ENCODE data around the gene AP2B1.

AP2B1 gene

DNA sequence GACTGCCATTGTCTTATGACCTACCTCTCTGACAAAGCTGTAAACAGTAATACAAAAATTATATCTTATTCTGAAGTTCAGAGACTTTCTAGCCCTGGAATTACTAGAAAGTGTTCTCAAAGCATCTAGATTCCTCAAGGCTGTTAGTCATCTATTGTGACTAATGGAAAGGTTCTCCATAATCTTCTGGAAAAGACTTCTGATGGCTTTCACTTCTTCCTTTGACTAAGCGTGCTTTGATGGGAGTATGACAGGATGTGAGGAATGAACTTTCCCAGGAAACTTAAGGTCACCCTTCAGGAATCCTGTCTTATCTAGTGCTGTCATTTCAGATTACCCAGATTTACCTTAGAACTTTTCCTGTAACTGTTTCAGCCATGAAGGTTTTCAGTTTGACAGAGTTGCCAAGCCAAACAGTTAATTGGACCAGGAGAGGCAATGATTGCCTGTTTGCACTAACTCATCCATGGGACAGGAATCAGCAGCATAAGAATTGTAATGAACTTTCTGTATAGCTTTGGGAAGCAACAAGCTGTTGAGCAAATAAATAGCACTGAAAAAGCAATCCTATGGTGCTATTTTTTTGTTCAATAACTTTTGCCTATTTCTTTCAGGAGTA is 43.5 kb downstream of the AP2B1 start:
- DNase-seq (ENCODE audit: low read depth) = no peak

DNA sequence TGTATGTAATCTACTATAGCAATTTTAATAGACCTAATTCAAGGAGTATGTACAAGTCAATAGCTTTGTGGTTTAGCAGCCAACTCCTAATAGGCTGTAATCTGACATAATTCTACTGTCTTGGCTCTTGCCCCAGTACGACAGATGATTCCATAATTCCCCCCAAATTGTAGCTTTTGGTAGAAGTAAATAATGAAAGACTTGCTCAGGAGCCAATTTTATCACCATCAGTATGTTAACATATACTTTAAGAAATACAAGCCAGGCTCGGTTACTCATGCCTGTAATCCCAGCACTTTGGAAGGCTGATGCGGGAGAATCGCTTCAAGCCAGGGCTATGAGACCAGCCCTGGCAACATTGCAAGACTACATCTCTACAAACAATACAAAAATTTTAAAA is 53.9 kb downstream of the AP2B1 start:
- no peak for DNase-seq (ENCODE audit: low read depth)

DNA sequence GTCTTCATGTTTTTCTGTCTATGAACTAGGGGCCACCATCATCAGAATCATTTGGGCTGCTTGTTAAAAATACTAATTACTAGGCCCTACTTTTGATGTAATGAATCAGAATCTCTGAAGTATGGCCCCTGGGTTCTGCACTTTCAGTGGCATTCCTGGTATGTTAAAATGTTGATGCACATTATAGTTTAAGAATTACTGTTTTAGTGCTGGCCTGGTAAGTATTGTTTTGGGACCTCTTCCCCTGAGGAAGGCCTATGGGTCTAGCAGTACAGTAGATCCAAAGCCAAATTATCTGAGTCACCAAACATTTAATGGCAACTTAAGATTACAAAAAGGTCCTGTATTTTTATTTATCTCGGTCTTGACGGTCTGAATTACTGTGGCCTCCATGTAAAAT is 58.8 kb downstream of the AP2B1 start:
- DNase-seq (ENCODE audit: low read depth) = no peak

DNA sequence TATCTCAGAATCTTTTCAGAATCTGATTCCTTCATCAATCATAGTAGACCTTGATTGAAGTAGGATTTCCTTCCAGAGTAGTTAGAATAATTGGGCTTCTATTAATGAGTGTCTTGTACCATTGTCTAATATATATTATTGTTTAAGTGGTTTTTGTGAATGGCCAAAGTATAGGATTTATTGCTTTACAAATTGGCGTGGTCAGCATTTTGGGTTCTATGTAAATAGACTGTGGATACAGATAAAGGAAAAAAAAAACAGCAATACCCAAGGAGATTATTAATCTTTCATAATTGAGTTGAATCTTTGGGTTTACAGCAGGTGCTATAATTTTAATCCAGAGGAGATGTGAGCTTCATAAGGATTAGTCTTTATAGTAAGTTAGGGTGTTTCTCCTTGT is 64.3 kb downstream of the AP2B1 start:
- DNase-seq (ENCODE audit: low read depth) = no peak

DNA sequence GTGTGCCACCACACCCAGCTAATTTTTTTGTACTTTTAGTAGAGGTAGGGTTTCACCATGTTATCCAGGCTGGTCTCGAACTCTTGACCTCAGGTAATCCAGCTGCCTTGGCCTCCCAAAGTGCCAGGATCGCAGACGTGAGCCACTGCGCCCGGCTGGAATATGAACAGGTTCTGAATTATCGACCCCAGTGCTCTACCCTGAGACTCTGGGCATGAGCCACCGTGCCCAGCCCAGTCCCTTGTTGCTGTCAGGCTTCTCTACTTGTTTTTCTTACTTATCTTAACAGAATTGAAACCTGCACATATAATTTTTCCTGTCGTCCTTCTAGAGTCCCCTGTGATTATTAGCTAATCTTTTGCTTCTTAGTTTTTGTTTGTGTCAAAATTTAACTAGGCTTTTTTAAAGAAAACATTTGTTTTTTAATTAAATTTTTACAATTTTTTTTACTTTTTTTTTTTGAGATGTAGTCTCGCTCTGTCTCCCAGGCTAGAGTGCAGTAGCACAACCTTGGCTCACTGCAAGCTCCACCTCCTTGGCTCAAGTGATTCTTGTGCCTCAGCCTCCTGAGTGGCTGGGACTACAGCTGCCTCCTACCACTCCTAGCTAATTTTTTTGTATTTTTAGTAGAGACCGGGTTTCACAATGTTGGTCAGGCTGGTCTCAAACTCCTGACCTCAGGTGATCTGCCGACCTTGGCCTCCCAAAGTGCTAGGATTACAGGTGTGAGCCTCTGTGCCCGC is 66.7 kb downstream of the AP2B1 start:
- no peak for DNase-seq (ENCODE audit: low read depth)

DNA sequence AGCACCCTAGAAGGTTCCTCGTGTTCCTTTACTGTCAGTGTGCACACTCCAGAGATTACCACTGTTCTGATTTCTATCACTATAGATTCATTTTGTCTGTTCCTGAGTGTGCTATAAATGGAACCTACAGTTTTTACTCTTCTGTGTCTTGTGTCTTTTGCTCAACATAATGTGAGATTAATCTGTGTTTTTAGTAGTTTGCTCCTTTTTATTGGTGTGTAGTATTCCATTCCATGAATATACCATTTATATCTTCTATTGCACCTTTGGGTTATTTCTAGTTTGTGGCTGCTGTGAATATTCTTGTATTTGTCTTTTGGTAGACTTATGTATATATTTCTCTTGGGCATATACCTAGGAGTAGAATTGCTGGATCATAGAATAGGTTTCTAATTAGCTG is 68.2 kb downstream of the AP2B1 start:
- DNase-seq (ENCODE audit: low read depth) = no peak

DNA sequence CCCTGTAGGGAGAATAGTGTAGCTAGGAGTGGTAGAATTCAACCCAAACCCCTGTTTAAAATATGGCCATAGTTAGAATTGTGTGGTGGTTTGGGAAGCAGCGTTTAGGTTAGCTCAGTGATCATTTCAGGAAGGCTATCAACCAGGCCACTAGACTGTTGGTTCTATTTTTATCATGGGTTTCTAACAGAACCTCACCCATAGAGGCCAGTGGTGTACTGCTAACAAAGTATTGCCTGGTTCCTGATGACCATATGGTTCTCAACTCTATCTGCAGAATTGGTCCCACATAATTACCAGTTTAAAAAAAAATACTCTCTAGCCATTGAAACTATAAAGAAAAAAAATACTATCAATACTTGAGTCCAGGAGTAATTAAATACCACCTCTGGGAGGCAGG is 73.8 kb downstream of the AP2B1 start:
- DNase-seq (ENCODE audit: low read depth) = no peak

DNA sequence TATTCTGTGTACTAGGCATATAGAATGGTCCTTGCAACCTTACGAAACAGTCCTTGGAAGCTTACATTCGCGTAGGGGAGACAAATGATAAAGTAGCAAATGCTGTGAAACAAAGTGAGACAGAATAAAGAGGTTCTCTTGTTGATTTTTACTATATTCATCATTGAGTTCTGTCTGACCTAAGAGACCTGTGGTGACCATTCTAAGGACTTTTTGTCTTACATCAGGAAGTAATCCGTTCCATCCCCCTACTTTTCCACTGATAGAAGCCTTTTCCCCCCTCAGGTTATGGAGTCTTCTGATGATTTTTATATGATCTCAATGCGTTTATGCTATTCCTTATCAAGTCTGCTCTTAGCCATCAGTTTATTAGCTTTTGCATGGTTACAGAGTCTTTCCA is 77.6 kb downstream of the AP2B1 start:
- no peak for DNase-seq (ENCODE audit: low read depth)

DNA sequence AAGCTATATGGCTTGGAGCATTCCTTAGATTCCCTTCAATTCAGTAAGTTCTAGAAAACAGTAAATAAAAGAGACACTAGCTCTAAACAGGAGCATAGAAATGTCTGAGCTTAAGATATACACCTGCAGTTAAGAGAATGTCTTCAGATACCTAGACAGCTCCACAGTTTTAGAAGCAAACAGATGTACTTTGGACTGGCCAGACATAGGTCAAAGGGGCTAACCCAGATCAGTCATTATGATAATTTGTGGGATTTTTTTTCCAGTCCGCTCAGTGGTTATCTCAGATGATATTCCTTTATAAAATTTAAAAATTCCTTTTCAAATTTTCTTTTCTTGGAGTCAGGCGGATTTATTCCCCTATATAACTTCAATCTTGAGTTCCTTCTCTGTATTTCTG is 78.5 kb downstream of the AP2B1 start:
- DNase-seq (ENCODE audit: low read depth) = no peak

DNA sequence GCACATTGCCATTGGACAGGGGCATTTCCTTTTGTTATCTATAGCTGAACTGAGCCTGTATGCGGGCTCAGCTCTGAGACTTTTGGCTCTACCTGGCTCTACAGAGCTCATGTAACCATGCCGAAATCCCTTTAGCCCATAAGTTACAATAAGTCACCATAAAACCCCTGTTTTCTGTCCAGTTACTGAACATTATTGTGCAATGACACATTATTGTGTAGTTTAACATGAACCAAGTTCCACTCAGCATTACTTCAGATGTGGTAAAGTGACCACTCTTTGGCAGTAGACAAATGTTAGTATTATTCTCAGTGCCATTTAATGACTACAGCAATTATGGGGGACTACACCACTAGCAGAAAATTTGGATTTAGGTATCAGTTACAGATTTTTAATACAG is 78.9 kb downstream of the AP2B1 start:
- DNase-seq (ENCODE audit: low read depth) = no peak

DNA sequence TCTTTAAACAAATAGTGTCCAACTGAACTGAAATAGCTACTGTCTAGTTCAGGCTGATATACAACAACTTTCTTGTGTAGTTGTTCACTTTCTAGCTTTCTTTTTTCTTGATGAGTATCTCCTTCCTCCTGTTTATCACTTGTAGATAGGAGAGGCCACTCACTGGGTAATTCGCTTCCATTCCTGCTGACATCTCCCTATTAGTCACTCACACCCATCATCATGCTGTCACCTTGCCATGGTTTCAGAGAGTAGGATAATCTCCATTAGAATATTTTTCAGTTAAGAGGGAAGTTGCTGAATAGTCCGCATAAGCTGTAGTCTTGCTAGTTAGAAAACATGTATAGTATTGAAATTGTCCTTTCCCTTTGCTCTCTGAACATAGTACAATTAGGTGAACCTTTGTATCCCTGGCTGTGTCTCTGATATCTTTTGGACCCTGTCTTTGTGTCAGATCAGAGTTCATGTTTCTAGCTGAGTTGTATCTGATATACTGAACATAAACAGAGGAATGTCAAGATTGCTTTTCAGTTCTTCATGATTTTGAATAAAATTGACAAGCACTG is 79.9 kb downstream of the AP2B1 start:
- DNase-seq (ENCODE audit: low read depth) = no peak

DNA sequence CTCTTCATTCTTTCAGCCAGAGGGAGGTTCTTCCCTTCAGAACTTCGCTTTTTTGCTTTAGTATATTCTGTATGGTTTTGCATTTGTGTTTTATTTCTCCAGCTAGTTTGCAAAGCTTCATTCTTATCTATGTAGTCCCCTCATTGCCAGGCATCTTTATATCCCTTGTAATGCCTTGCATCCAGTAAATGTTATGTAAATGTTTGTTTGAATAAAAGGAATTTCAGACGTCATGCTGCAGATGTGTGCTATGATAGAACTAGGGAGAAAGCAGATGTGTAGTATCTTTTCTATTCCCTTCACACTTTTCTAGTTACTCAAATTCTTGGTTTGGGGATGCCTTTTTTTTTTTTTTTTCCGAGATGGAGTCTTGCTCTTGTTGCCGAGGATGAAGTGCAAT is 81.7 kb downstream of the AP2B1 start:
- DNase-seq (ENCODE audit: low read depth) = no peak

DNA sequence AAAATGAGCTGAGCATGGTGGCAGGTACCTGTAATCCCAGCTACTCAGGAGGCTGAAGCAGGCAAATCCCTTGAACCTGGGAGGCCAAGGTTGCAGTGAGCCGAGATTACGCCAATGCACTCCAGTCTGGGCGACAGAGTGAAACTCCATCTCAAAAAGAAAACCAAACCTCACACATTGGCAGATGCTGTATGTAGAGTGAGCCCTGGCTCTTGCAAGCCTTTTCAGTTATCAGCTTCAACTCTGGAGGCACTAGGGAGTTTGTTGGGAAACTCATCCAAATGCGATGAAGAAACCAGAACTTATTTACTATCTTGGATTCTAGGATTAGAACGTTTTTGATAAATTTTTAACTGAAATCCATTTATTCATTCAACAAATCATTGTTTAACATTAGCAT is 87.4 kb downstream of the AP2B1 start:
- DNase-seq (ENCODE audit: low read depth) = no peak

DNA sequence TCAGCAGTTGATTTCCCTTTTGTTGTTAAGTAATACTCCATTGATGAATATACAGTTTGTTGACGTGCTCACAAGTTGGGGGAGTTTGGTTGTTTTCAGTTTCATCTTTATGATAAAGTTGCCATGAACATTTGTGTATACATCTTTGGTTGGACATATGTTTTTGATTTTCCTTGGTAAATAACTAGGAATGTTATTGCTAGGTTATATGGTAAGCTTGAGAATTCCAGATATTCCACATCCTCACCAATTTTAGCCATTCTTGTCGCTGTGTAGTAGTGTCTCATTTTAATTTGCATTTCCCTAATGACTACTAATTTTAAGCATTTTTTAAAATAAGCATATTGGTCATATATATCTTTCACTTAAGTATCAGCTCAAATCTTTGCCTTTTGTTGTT is 89.3 kb downstream of the AP2B1 start:
- DNase-seq (ENCODE audit: low read depth) = no peak

DNA sequence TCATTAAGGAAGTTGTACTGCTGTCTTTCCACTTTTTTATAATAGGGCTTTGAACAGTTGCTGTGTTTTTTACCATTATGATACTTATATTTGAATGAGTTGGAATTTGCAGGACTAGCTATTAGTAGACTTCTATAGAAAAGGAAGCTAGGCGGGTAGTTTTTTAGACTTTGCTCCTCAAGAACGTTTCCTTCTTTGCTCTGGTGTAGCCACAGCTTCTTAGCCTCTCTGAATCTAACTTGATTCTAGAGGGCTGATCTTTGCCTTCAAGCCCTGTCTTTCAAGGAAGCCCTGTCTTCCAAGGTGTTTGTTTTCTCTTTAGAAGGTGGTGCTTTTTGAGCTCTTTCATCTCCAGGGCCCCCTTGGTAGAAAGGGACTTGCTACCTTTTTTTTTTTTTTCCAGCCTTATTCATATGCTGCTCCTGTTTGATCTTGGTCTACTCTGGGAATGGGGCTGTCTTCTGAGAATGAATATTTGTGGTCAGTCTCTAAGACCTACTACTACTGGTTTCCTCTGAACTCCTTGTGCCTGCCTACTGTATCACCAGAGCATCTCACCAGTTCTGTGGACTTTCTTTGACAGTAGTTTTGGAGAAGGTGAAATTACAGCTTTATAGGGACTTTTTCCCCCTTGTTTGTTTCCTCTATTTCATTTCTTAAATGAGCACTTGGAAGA is 92.0 kb downstream of the AP2B1 start:
- DNase-seq (ENCODE audit: low read depth) = no peak

DNA sequence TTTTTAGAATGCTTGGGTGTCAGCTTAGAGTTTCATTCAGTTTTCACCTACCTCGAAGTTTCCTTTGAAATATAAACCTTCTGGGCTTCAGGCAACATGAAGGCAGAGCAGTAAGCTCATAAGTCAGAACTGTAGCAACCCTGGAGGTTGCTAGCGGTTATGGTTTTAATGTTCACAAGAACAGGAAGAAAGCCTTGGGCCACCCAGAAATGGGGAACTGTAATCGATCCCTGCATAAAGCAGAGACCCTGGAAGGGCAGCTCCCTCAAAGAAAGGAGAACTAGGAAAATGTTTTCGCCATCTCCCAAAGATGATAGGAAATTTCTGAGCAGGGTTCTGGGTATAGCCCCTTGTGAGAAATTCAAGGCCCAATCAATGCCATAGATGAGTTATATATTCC is 96.5 kb downstream of the AP2B1 start:
- DNase-seq (ENCODE audit: low read depth) = no peak

DNA sequence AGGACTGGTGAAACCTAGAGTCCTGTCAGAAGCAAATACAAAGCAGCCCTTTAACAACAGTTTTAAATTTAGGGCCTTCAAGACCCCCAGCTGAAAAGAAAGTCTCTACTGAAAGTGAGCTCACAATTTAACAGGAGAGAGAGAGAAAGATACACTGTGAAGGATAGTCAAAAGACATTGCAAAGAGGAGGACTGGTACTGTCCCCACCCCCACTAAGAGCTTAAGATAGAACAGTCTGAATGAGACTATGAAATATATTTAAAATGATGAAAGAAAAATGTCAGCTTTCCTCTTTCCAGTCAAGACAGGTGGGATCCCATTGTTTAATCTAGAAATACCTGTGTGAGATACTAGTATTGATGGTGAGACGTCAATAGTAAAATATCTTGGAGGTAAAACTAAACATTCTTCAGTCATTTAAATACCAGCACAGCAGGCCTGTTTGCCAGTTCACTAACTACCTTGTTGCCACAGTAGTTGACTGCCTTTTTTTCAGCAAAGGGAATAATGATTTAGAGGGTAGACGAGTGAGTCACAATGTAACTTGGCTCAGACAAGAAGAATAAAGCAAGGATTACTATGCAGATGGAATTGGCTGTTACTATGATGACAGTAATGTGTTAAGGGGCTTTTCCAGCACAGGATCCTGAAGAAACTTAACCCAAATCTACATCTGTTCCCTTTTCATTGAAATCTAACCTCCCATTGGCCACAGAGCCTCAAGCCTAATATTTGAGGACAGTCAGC is 97.1 kb downstream of the AP2B1 start:
- DNase-seq (ENCODE audit: low read depth) = no peak

DNA sequence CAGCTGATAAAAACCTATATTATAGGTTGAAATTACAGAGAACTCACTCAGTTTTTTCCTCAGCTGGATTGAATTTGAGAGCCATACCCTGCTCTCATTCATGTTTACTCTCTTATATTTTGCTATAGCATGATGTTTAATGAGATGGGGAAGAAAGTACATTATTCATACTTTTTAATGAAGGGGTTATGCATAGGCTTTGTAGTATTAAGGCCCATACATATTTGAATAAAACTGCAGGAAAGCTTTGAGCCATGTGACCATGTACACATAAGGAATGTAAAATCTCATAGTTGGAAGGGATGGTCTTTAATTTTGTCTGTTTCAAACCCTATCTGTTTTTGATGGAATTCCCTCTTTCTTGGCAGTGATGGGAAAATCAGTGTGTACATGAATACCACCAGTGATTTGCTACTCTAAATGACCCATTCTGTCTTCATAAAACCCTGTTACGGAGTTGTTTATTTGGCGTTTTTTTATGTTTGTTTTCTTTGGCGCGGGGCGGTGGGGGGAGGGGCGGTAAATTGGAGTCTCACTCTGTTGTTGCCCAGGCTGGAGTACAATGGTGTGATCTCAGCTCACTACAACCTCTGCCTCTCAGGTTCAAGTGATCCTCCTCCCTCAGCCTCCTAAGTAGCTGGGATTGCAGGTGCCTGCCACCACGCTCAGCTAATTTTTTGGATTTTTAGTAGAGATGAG is 105.5 kb downstream of the AP2B1 start:
- no peak for DNase-seq (ENCODE audit: low read depth)

DNA sequence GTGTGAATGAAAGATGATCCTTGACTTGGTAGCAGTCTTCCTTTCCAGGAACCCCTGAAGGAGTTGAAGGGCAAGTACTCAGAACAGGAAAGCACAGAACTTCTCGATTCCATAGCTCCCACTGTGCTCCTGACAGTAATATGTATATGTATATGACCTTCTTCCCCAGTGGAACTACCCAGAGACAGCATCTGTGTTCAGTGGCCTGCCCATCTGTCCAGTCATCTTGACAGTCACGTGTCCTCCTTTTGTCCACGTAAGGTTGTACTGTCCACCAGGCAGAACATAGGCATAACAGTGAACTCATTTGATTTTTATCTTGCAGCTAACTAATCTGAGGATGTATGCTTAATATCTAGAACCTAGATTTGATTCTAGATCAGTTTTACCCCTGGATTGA is 106.5 kb downstream of the AP2B1 start:
- DNase-seq (ENCODE audit: low read depth) = no peak

DNA sequence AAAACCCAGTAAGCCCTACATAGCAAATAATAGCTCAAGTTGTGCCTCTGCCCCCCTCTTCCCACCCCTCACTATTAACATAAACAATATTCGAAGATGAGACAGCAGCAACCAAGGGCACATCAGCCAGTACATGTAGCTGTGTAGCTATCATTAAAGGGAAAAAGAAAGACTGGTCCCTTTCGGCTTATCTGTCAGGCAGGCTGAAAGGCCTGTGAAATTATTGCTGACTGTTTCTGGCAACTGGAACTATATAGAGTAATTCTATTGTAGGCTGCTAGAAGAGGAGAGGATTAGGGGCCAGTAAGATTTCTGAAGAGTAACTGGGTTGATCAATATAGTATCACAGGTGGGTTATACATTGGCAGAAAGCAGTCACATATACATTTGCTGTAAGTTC is 107.8 kb downstream of the AP2B1 start:
- DNase-seq (ENCODE audit: low read depth) = no peak

DNA sequence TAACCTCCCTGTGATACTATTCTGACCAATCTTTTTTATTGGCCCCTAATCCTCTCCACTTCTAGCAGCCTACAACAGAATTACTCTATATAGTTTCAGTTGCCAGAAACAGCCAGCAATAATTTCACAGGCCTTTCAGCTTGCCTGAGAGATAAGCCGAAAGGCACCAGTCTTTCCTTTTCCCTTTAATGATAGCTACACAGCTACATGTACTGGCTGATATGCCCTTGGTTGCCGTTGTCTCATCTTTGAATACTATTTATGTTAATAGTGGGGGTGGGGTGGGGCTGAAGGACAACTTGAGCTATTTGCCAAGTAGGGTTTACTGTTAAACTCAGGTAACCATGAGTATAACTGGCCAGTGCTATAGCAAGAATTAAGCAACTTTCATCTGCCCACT is 108.5 kb downstream of the AP2B1 start:
- no peak for DNase-seq (ENCODE audit: low read depth)

DNA sequence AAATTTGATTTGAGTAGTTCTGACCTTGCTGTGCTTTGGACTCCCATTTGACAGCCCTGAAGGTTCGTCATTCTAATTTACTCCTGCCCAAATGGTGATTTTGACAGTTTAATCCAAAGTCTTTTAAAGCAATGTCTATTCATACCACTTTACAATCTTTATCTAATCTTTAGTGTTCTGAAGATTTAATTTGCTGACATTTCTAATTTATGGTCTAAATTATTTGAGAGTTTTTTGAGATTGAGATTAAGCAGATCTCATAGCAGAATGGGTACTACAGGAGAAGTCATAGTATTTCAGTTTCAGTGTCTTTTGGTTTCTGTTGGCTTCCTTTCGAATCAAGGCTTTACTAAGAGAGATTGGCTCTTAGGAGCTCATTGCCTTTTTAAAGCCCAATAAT is 111.7 kb downstream of the AP2B1 start:
- DNase-seq (ENCODE audit: low read depth) = no peak
